T-helper 17 cell (primary cell): ENCODE data around the gene IFT122. TPM values are rescaled to one million over a fixed set of nuclear protein-coding genes. Genes with fewer than 3 reads are reported as not detected.
"Not testable (repeated sequence)": the region's sequence is repeated elsewhere in the genome, so short reads cannot be mapped to it uniquely, and the experiment has no call there.

ENCODE experiments used
- ATAC-seq: fragments of 150-1000 bp; cut with Tn5 transposase; 2 replicates; pipeline ENCODE4 v1.10.0; 2021; ENCODE audit warnings: mild to moderate bottlenecking, moderate library complexity
- DNase-seq, 3 donors: peaks; one replicate each; pipeline versions ENCODE4 v3.0.0 to v3.0.0-alpha.2; 2020 to 2021
- H3K9me3 ChIP-seq: one replicate; pipeline ENCODE4 v1.7.0; 2013; ENCODE audit warnings: low read length, mild to moderate bottlenecking; ENCODE audit not compliant: control insufficient read depth, poor library complexity, severe bottlenecking
- H3K27ac Mint-ChIP-seq: one replicate; pipeline ENCODE4 v1.8.0; 2022; ENCODE audit warnings: mild to moderate bottlenecking, moderate library complexity, mixed read lengths
- H3K27me3 Mint-ChIP-seq: one replicate; pipeline ENCODE4 v1.8.0; 2022; ENCODE audit warnings: mixed read lengths
- H3K36me3 Mint-ChIP-seq: one replicate; pipeline ENCODE4 v1.8.0; 2022; ENCODE audit warnings: low read depth, mixed read lengths
- H3K4me1 Mint-ChIP-seq: one replicate; pipeline ENCODE4 v1.8.0; 2022; ENCODE audit warnings: mild to moderate bottlenecking, mixed read lengths
- H3K4me3 Mint-ChIP-seq: one replicate; pipeline ENCODE4 v1.8.0; 2022; ENCODE audit warnings: mild to moderate bottlenecking, moderate library complexity, mixed read lengths
- total RNA-seq, 4 donors: library from RNA in 2 of 4; stranded (reverse) in 2 of 4; gene quantifications; one replicate each; pipeline ENCODE4 v1.2.3 and lab custom pipeline; 2022 to 2026

The IFT122 gene
- total RNA-seq, 2 donors from 2014 or later = 20.1 to 22.8 TPM

DNA sequence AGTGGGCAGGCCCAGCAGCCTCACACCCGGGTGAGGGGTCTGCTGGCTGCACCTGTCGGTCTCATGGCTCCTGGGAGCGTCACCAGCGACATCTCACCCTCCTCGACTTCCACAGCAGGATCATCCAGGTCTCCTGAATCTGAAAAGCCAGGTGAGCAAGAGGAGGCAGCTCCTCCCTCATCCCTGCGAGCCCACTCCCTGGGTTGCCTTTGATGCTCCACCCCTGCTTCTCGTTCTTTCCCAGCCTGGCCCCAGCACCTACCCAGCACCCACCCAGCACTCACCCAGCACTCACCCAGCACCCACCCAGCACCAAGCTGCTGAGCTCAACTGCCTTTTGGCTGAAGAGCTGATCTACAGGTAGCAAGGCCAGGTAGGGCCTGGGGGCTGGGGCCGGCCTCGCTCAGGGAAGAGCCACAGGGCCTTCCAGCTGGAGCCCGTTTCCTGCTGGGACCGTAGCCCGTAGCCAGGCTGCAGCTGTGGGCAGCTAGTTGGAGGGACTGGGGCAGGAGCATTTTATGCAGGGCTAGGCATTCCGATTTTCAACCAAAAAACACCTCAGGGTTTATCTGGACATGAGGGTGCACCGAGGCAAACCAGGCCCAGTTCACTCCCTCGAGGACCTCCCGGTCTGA lies 103.2 kb downstream of the IFT122 start, which contains the start of gene H1-8:
TSS of gene H1-8 (plus strand) at position 20 of the 635 bp plus-strand sequence. CDS start at position 64, 44 bp downstream.
- Mint-ChIP-seq H3K4me1 (peaks cover 2% of the 10 kb centered on the region), H3K4me3 (no peak within 1 kb of the TSS), H3K27ac (no peak within 1 kb of the TSS), H3K36me3 (no peaks in the 10 kb centered on the region), H3K27me3 (no peaks in the 10 kb centered on the region)
- no peaks in the 10 kb centered on the region for H3K9me3 ChIP-seq
- ATAC-seq (no peak), DNase-seq (no peak)

GRCh38 chr3:129543999-129544398 lies 104.0 kb downstream of the IFT122 start:
- no peak for ATAC-seq
- H3K27ac Mint-ChIP-seq = no peak overlapping the region
- no peaks in the 10 kb centered on the region for H3K36me3 Mint-ChIP-seq
- H3K4me1 Mint-ChIP-seq = no peaks in the 10 kb centered on the region
- H3K9me3 ChIP-seq = no peaks in the 10 kb centered on the region
- no peaks in the 10 kb centered on the region for H3K27me3 Mint-ChIP-seq
- H3K4me3 Mint-ChIP-seq = no peak overlapping the region
- DNase-seq = no peak

- not testable (repeated sequence) for H3K4me3 Mint-ChIP-seq, ATAC-seq, H3K27ac Mint-ChIP-seq, H3K36me3 Mint-ChIP-seq, H3K27me3 Mint-ChIP-seq, H3K4me1 Mint-ChIP-seq, H3K9me3 ChIP-seq, DNase-seq
Observed at GRCh38 chr3:129545951-129546350, 105.9 kb downstream of the IFT122 start.

GRCh38 chr3:129547241-129547640 lies 107.2 kb downstream of the IFT122 start:
- no peak overlapping the region for H3K4me3 Mint-ChIP-seq
- no peaks in the 10 kb centered on the region for H3K27me3 Mint-ChIP-seq
- ATAC-seq = no peak
- H3K36me3 Mint-ChIP-seq = no peaks in the 10 kb centered on the region
- no peak overlapping the region for H3K27ac Mint-ChIP-seq
- H3K4me1 Mint-ChIP-seq = peaks cover 2% of the 10 kb centered on the region
- DNase-seq = no peak
- H3K9me3 ChIP-seq = no peaks in the 10 kb centered on the region

DNA sequence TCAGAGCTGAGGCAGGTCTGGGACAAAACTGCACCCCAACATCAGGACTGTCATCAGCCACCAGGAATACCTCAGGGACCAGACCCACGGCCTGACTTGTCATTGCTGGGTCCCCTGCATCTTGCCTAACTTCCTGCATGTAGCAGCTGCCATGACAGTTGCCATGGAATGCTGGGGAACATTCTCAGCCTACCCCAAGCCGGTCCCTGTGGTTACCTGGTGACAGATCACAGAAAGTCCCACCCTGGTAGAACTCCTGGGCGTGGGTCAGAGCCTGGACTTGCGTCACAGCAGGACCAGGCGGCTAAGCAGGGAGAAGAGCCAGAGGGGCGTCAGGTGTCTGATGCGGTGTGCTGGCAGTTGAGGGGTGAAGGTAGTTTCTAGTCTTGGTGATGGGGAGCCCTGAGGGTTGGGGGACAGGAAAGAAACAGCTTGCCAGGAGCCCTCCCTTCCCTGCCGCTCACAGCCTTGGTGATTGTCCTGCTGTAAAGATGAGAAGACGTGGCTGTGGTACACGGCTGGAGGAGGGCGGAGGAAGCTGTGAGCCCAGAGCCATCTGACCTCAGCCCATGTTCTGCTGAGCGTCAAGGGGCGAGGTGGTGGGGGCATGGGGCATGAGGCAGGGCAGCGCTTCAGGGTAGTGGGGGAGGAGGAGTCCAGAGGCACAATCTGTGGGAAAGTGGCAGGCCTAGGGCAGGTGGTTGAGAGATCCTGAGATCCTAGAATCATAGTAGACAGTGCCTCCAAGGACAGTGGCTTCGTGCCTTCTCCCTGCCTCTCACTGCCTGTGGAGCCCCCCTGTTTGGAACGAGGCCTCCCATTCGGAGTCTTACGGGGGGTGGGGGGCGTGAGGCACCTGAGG lies 108.3 kb downstream of the IFT122 start:
- Mint-ChIP-seq H3K4me1 (peaks cover 8% of the 10 kb centered on the region), H3K27ac (no peak overlapping the region), H3K27me3 (peaks cover 5% of the 10 kb centered on the region), H3K36me3 (no peaks in the 10 kb centered on the region), H3K4me3 (no peak overlapping the region)
- DNase-seq = no peak
- no peaks in the 10 kb centered on the region for H3K9me3 ChIP-seq
- no peak for ATAC-seq

DNA sequence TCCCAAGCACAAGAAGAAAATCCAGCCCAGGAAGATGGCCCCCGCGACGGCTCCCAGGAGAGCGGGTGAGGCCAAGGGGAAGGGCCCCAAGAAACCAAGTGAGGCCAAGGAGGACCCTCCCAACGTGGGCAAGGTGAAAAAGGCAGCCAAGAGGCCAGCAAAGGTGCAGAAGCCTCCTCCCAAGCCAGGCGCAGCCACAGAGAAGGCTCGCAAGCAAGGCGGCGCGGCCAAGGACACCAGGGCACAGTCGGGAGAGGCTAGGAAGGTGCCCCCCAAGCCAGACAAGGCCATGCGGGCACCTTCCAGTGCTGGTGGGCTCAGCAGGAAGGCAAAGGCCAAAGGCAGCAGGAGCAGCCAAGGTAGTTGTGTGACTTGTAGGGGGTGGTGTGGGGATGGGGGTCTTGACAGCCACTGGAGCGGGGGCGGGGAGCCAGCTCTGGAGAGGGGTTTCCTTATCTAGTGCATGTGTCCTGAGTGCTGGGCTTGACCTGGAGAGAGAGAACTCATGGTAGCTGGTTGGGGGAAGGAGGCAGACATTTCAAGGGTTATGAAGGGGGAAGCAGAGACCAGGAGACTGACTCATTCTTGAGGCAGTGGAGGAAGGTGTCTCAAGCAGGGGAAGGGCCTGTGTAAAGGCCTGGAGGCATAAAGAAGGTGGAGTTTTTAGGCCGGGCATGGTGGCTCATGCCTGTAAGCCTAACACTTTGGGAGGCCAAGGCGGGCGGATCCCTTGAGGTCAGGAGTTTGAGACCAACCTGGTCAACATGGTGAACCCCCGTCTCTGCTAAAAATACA lies 109.2 kb downstream of the IFT122 start:
- no peaks in the 10 kb centered on the region for H3K9me3 ChIP-seq
- Mint-ChIP-seq H3K4me3 (no peak overlapping the region), H3K27ac (no peak overlapping the region), H3K27me3 (peaks cover 5% of the 10 kb centered on the region), H3K4me1 (peaks cover 15% of the 10 kb centered on the region), H3K36me3 (no peaks in the 10 kb centered on the region)
- no peak for DNase-seq
- no peak for ATAC-seq

- H3K9me3 ChIP-seq = no peaks in the 10 kb centered on the region
- Mint-ChIP-seq H3K4me3 (no peak overlapping the region), H3K27me3 (peaks cover 5% of the 10 kb centered on the region), H3K36me3 (no peaks in the 10 kb centered on the region), H3K4me1 (peaks cover 17% of the 10 kb centered on the region), H3K27ac (no peak overlapping the region)
- ATAC-seq = no peak
- DNase-seq = no peak
Observed at GRCh38 chr3:129549805-129550204, 109.8 kb downstream of the IFT122 start.

GRCh38 chr3:129552287-129553050 lies 112.4 kb downstream of the IFT122 start:
- H3K27me3 Mint-ChIP-seq = peaks cover 5% of the 10 kb centered on the region
- H3K36me3 Mint-ChIP-seq = no peaks in the 10 kb centered on the region
- DNase-seq = no peak
- H3K27ac Mint-ChIP-seq = peak overlapping the region; percentile 21
- peaks cover 17% of the 10 kb centered on the region for H3K4me1 Mint-ChIP-seq
- H3K9me3 ChIP-seq = no peaks in the 10 kb centered on the region
- H3K4me3 Mint-ChIP-seq = no peak overlapping the region
- no peak for ATAC-seq

DNA sequence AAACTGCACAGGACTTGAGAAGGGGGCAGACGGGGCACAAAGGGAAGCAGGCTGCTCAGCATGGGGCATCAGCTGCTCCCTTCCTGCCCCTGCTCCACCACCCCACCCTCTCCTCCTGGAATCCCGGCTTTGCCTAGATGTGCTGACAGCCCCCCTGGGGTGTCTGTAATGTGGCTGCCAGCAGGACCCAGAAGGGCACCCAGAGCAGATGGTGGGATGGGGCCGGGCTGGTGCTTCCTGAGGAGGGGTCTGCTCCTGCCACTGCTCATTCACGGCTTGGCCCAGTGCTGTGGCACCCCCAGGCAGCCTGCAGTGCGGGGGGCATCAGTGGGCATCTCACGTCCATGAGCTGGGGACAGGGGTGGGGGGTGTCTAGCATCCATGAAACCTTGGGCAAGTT lies 113.1 kb downstream of the IFT122 start:
- no peak for ATAC-seq
- Mint-ChIP-seq H3K4me3 (peak overlapping the region; percentile 55), H3K4me1 (peaks cover 17% of the 10 kb centered on the region), H3K27me3 (peaks cover 5% of the 10 kb centered on the region), H3K36me3 (no peaks in the 10 kb centered on the region), H3K27ac (no peak overlapping the region)
- DNase-seq = no peak
- H3K9me3 ChIP-seq = no peaks in the 10 kb centered on the region

GRCh38 chr3:129553719-129554118 lies 113.7 kb downstream of the IFT122 start:
- Mint-ChIP-seq H3K27ac (peak overlapping the region; percentile 85), H3K36me3 (no peaks in the 10 kb centered on the region), H3K4me1 (peaks cover 20% of the 10 kb centered on the region), H3K4me3 (peak overlapping the region; percentile 55), H3K27me3 (peaks cover 5% of the 10 kb centered on the region)
- no peaks in the 10 kb centered on the region for H3K9me3 ChIP-seq
- DNase-seq (no peak), ATAC-seq (peak; percentile 70)

DNA sequence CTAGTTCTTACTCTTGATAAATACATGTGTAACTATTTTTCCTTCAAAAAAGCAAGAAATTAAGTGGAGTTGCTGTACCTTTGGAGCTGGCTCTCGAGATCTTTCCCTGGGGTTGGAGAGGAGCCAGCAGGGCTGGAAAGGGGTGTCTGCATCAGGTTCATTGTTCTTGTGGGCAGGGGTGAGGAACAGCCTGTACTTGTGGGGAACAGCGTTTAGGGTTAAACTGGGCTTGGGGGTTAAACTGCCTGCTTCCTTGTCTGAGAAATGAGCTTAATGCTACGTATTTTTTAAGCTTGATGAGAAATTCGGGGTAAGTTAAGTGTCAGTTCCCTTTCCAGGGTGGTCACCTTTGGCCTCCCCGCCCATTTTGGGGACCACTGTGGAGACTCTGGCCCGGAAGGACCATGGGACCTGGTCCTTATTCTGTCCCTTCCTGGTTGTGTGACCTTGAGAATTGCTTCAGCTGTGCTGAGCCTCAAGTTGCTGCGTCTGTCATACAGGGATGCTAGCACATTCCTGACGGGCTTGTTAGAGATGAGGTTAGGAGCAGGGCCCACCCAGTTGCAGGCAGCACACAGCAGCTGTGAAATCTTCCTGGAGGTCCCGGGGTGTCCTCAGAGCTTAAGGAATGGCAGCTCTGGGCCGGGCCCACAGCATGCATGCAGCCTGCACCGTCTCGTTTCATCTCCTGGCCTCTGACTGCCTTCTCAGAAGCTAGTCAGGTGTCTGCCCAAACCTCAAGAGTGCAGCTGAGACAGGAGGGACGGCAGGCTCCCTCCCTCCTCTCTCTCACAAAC lies 114.5 kb downstream of the IFT122 start:
- H3K4me1 Mint-ChIP-seq = peaks cover 18% of the 10 kb centered on the region
- peaks cover 5% of the 10 kb centered on the region for H3K27me3 Mint-ChIP-seq
- ATAC-seq = no peak
- H3K9me3 ChIP-seq = no peaks in the 10 kb centered on the region
- H3K36me3 Mint-ChIP-seq = no peaks in the 10 kb centered on the region
- H3K4me3 Mint-ChIP-seq = peak overlapping the region; percentile 66
- DNase-seq = no peak
- peak overlapping the region; percentile 85 for H3K27ac Mint-ChIP-seq

DNA sequence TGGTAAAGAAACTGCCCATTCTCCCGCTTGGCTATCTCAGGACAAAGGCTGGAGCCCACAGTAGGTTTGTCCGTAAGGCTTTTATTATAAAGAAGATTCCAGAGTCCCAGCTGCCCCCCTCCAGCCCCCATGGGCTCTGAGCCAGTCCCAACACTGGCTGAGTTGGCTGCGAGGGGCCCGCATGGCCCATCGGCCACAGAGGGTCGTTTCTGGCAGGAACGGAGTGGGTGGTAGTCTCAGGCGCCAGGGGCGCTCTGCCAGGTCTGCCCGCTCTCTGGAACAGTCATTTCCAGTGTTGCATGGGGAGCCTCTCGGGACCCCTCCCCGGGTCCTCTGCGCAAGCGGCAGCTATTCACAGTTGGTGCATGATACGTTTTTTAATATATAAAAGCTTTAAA lies 115.1 kb downstream of the IFT122 start:
- H3K9me3 ChIP-seq = no peaks in the 10 kb centered on the region
- peaks cover 5% of the 10 kb centered on the region for H3K27me3 Mint-ChIP-seq
- no peaks in the 10 kb centered on the region for H3K36me3 Mint-ChIP-seq
- H3K27ac Mint-ChIP-seq = peak overlapping the region; percentile 85
- peaks cover 18% of the 10 kb centered on the region for H3K4me1 Mint-ChIP-seq
- DNase-seq (no peak), ATAC-seq (no peak)
- H3K4me3 Mint-ChIP-seq = no peak overlapping the region
